MM.1S (cell line): Measurements from ENCODE around the gene EXOC4.

Experiments used
- DNase-seq: peaks from one replicate; pipeline ENCODE4 v3.0.0-alpha.2; 2015
- H2AFZ ChIP-seq: fragments of 300-600 bp; sonication (generic); 2 replicates; pipeline ENCODE4 v1.6.0; 2016; ENCODE audit warnings: antibody characterized with exemption, low read length
- H3F3A ChIP-seq: fragments of 300-600 bp; sonication (generic); 2 replicates; pipeline ENCODE4 v1.6.1; 2016; ENCODE audit warnings: mild to moderate bottlenecking, antibody characterized with exemption, low read length, moderate library complexity, mixed read lengths; ENCODE audit not compliant: insufficient read depth
- H3K27ac ChIP-seq: fragments of 300-600 bp; sonication (generic); 2 replicates; pipeline ENCODE4 v1.5.1; 2016; ENCODE audit warnings: mild to moderate bottlenecking, low read length
- H3K27me3 ChIP-seq: fragments of 300-600 bp; sonication (generic); replicated peaks from 2 replicates; pipeline ENCODE4 v1.6.0; 2016; ENCODE audit warnings: low read length; ENCODE audit not compliant: insufficient read depth
- H3K36me3 ChIP-seq: fragments of 300-600 bp; sonication (generic); replicated peaks from 2 replicates; pipeline ENCODE4 v1.6.1; 2016; ENCODE audit warnings: mild to moderate bottlenecking, low read length, mixed read lengths; ENCODE audit not compliant: insufficient read depth
- H3K4me1 ChIP-seq: fragments of 300-600 bp; sonication (generic); 2 replicates; pipeline ENCODE4 v1.6.1; 2016; ENCODE audit warnings: low read length, mixed read lengths
- H3K4me2 ChIP-seq: fragments of 300-600 bp; sonication (generic); 2 replicates; pipeline ENCODE4 v1.6.0; 2016; ENCODE audit warnings: low read depth, low read length
- H3K4me3 ChIP-seq: fragments of 300-600 bp; sonication (generic); 2 replicates; pipeline ENCODE4 v1.5.1; 2016; ENCODE audit warnings: low read length, mixed read lengths
- H3K79me2 ChIP-seq: fragments of 300-600 bp; sonication (generic); 2 replicates; pipeline ENCODE4 v1.6.1; 2016; ENCODE audit warnings: mixed run types, low read length, mixed read lengths
- H3K9ac ChIP-seq: fragments of 300-600 bp; sonication (generic); 2 replicates; pipeline ENCODE4 v1.6.1; 2016; ENCODE audit warnings: low read length, mixed read lengths
- H3K9me2 ChIP-seq: fragments of 300-600 bp; sonication (generic); replicated peaks from 2 replicates; pipeline ENCODE4 v1.6.1; 2016; ENCODE audit warnings: mild to moderate bottlenecking, low read length, mixed read lengths; ENCODE audit not compliant: insufficient read depth
- H3K9me3 ChIP-seq: fragments of 300-600 bp; sonication (generic); replicated peaks from 2 replicates; pipeline ENCODE4 v1.6.1; 2016; ENCODE audit warnings: mild to moderate bottlenecking, low read length, mixed read lengths; ENCODE audit not compliant: insufficient read depth
- H4K20me1 ChIP-seq: fragments of 300-600 bp; sonication (generic); 2 replicates; pipeline ENCODE4 v1.6.1; 2016; ENCODE audit warnings: mild to moderate bottlenecking, low read length, moderate library complexity, mixed read lengths; ENCODE audit not compliant: insufficient read depth
- EZH2 ChIP-seq: fragments of 300-600 bp; sonication (generic); optimal IDR thresholded peaks from 2 replicates; pipeline ENCODE3; 2017; ENCODE audit warnings: low read depth, mild to moderate bottlenecking, antibody characterized with exemption, low read length, mixed read lengths
- EZH2phosphoT487 ChIP-seq: fragments of 300-600 bp; sonication (generic); IDR thresholded peaks from 2 replicates; pipeline ENCODE4 v1.6.1; 2018; ENCODE audit warnings: antibody characterized with exemption, low read length
- TF ChIP-seq, protein P1 (sequence below): fragments of 300-600 bp; sonication (generic); IDR thresholded peaks from 2 replicates; pipeline ENCODE4 v1.5.1; 2016; ENCODE audit warnings: antibody characterized with exemption, low read length, mixed read lengths

The EXOC4 gene

DNA sequence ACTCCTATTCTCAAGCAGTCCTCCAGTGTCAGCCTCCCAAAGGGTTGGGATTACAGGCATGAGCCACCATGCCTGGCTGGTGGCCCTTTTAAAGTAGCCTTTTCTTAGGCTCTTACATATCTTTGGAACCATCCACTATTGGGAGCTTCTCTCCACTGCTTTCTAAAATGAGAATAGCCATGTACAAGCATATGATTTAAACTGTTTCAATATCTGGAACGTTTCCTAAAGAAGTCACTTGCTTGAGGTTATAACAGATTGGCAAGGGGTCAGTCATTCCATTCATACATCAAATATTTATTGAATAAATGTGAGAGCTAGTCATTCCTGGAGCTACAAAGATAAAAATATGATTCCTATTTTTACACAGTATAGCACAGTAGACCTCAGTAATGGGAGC lies 776.9 kb downstream of the EXOC4 start:
- Histone ChIP-seq H4K20me1 (no peaks in the 10 kb centered on the region), H2AFZ (no peak overlapping the region), H3K27me3 (no peaks in the 10 kb centered on the region), H3K27ac (no peak overlapping the region), H3F3A (no peaks in the 10 kb centered on the region), H3K4me1 (peaks cover 27% of the 10 kb centered on the region), H3K79me2 (no peaks in the 10 kb centered on the region), H3K36me3 (no peaks in the 10 kb centered on the region), H3K9me2 (no peaks in the 10 kb centered on the region), H3K4me3 (no peak overlapping the region), H3K9ac (no peak overlapping the region), H3K4me2 (no peak overlapping the region), H3K9me3 (no peaks in the 10 kb centered on the region)
- no peak for DNase-seq
- TF ChIP-seq, protein P1, sequence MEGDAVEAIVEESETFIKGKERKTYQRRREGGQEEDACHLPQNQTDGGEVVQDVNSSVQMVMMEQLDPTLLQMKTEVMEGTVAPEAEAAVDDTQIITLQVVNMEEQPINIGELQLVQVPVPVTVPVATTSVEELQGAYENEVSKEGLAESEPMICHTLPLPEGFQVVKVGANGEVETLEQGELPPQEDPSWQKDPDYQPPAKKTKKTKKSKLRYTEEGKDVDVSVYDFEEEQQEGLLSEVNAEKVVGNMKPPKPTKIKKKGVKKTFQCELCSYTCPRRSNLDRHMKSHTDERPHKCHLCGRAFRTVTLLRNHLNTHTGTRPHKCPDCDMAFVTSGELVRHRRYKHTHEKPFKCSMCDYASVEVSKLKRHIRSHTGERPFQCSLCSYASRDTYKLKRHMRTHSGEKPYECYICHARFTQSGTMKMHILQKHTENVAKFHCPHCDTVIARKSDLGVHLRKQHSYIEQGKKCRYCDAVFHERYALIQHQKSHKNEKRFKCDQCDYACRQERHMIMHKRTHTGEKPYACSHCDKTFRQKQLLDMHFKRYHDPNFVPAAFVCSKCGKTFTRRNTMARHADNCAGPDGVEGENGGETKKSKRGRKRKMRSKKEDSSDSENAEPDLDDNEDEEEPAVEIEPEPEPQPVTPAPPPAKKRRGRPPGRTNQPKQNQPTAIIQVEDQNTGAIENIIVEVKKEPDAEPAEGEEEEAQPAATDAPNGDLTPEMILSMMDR: no peak
- TF ChIP-seq EZH2 (no peak), EZH2phosphoT487 (no peak)

DNA sequence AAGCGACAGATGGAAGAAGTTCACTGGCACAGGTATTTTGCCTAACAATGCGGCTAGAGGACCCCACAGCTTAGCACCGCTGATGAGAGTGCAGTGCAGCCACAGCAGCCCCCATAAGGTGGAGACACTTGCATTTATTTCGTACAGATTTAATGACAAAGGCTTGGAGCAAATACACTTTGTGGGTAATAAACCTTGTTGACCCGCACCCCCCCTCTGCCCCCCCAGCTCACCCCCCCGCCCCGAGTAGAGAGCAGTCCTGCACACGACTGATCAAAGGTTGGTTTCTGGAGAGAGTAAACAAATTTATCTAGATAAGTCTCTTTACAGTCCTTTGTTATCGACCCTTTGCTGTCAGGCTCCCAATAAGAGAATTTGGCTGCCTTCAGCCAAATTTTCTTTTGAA lies 777.6 kb downstream of the EXOC4 start:
- no peaks in the 10 kb centered on the region for H3K27me3 ChIP-seq
- H3K36me3 ChIP-seq: no peaks in the 10 kb centered on the region
- H4K20me1 ChIP-seq: no peaks in the 10 kb centered on the region
- no peak for TF ChIP-seq EZH2
- no peak for TF ChIP-seq EZH2phosphoT487
- TF ChIP-seq, protein P1: no peak
- no peak overlapping the region for H3K9ac ChIP-seq
- H3K79me2 ChIP-seq: no peaks in the 10 kb centered on the region
- H2AFZ ChIP-seq: no peak overlapping the region
- no peak overlapping the region for H3K27ac ChIP-seq
- no peaks in the 10 kb centered on the region for H3K9me3 ChIP-seq
- H3K4me1 ChIP-seq: peaks cover 27% of the 10 kb centered on the region
- no peaks in the 10 kb centered on the region for H3F3A ChIP-seq
- no peak overlapping the region for H3K4me3 ChIP-seq
- H3K9me2 ChIP-seq: no peaks in the 10 kb centered on the region
- DNase-seq: no peak
- H3K4me2 ChIP-seq: no peak overlapping the region

DNA sequence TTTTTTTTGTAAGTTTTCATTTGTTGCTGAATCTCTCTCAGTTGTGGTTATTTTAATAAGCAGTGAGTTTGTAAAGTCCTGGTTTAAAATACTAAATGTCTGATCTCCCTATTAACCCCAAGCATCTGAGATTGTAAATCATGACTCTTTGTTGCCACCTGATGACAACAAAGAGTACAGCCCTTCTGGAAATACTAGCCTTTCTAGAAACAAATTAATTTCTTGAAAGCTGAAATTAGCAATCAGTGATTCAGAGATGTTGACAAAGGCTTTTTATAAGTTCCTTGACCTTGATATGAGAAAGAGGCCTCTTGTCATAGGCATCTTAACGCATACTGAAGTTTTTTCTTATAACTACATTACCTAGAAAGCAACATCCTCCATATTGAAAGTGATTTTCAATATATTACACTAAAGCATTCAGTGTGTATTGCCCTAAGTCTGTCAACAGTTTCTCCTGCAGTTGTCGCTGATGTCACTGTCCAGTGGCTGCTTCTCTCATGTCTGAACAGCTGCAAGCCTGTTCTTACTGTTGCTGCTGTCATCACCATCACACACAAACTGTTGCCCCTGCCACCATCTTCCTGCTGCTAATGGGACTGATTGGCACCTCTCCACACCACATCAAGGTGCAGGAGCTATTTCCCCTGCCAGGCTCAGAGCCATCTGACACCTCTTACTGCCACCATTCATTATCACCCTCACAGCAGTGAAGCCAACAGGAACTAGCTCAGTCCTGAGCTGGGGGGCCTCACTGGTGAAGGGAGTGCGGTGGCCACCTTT lies 779.1 kb downstream of the EXOC4 start:
- no peak overlapping the region for H3K4me3 ChIP-seq
- no peaks in the 10 kb centered on the region for H4K20me1 ChIP-seq
- no peaks in the 10 kb centered on the region for H3K27me3 ChIP-seq
- no peaks in the 10 kb centered on the region for H3K9me3 ChIP-seq
- no peaks in the 10 kb centered on the region for H3K9me2 ChIP-seq
- no peak overlapping the region for H2AFZ ChIP-seq
- H3K4me1 ChIP-seq: peaks cover 27% of the 10 kb centered on the region
- H3K9ac ChIP-seq: no peak overlapping the region
- no peak overlapping the region for H3K27ac ChIP-seq
- no peaks in the 10 kb centered on the region for H3F3A ChIP-seq
- no peaks in the 10 kb centered on the region for H3K36me3 ChIP-seq
- no peak for DNase-seq
- no peak overlapping the region for H3K4me2 ChIP-seq
- no peaks in the 10 kb centered on the region for H3K79me2 ChIP-seq
- no peak for TF ChIP-seq EZH2phosphoT487
- TF ChIP-seq, protein P1: peak; percentile 41
